22Rv1 (cell line): ENCODE measurements around the gene HOXA13.

Source experiments
- ZFX ChIP-seq: fragments of 450-650 bp; IDR thresholded peaks from 2 replicates; pipeline ENCODE4 v1.6.1; 2017; ENCODE audit warnings: antibody characterized with exemption, borderline replicate concordance
- TF ChIP-seq, protein P1 (sequence below): fragments of 450-650 bp; IDR thresholded peaks from 2 replicates; pipeline ENCODE4 v1.5.1; 2017; ENCODE audit warnings: mild to moderate bottlenecking

GRCh38 chr7:27176524-27176845, 23.4 kb downstream of the HOXA13 start:
- TF ChIP-seq, protein P1, sequence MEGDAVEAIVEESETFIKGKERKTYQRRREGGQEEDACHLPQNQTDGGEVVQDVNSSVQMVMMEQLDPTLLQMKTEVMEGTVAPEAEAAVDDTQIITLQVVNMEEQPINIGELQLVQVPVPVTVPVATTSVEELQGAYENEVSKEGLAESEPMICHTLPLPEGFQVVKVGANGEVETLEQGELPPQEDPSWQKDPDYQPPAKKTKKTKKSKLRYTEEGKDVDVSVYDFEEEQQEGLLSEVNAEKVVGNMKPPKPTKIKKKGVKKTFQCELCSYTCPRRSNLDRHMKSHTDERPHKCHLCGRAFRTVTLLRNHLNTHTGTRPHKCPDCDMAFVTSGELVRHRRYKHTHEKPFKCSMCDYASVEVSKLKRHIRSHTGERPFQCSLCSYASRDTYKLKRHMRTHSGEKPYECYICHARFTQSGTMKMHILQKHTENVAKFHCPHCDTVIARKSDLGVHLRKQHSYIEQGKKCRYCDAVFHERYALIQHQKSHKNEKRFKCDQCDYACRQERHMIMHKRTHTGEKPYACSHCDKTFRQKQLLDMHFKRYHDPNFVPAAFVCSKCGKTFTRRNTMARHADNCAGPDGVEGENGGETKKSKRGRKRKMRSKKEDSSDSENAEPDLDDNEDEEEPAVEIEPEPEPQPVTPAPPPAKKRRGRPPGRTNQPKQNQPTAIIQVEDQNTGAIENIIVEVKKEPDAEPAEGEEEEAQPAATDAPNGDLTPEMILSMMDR: no peak
- no peak for TF ChIP-seq ZFX
